ENCODE measurements around the gene BHLHA9.

BHLHA9 gene

GRCh38 chr17:1275962-1276736 is 5.9 kb downstream of the BHLHA9 start:
- TF ChIP-seq TAF1 (IDR thresholded peaks at IDR 0.05; ENCODE audit: borderline replicate concordance, insufficient read depth, low read length): no peak
- 0 out of 4 replicates have a peak, but pooled peaks of 1 of the 2 experiments have one; percentile 20 for TF ChIP-seq REST (IDR thresholded peaks at IDR 0.05; ENCODE audit: insufficient read depth in 1 of 2, low read depth in 2 of 2, low read length in 2 of 2)
- TF ChIP-seq SIN3A (IDR thresholded peaks at IDR 0.05; ENCODE audit: borderline replicate concordance, insufficient read depth, low read length): no peak
- no peak for TF ChIP-seq POLR2AphosphoS5 (IDR thresholded peaks at IDR 0.05; ENCODE audit: low read depth, low read length)
- no peak for TF ChIP-seq FOXP2 (optimal IDR thresholded peaks at IDR 0.05; ENCODE audit: borderline replicate concordance, extremely low read depth, extremely low read length, insufficient read depth)

GRCh38 chr17:1280652-1281051 is 10.4 kb downstream of the BHLHA9 start:
- TF ChIP-seq FOXP2 (optimal IDR thresholded peaks at IDR 0.05; ENCODE audit: borderline replicate concordance, extremely low read depth, extremely low read length, insufficient read depth): no peak
- no peak for TF ChIP-seq POLR2AphosphoS5 (IDR thresholded peaks at IDR 0.05; ENCODE audit: low read depth, low read length)
- TF ChIP-seq TAF1 (IDR thresholded peaks at IDR 0.05; ENCODE audit: borderline replicate concordance, insufficient read depth, low read length): no peak
- no peak for TF ChIP-seq SIN3A (IDR thresholded peaks at IDR 0.05; ENCODE audit: borderline replicate concordance, insufficient read depth, low read length)
- no peak for TF ChIP-seq REST (IDR thresholded peaks at IDR 0.05; ENCODE audit: insufficient read depth in 1 of 2, low read depth in 2 of 2, low read length in 2 of 2)

- TF ChIP-seq TAF1 (IDR thresholded peaks at IDR 0.05; ENCODE audit: borderline replicate concordance, insufficient read depth, low read length) (no peak), SIN3A (IDR thresholded peaks at IDR 0.05; ENCODE audit: borderline replicate concordance, insufficient read depth, low read length) (no peak), REST (IDR thresholded peaks at IDR 0.05; ENCODE audit: insufficient read depth in 1 of 2, low read depth in 2 of 2, low read length in 2 of 2) (no peak), POLR2AphosphoS5 (IDR thresholded peaks at IDR 0.05; ENCODE audit: low read depth, low read length) (no peak), FOXP2 (optimal IDR thresholded peaks at IDR 0.05; ENCODE audit: borderline replicate concordance, extremely low read depth, extremely low read length, insufficient read depth) (no peak)
Observed at GRCh38 chr17:1286379-1287106, 16.3 kb downstream of the BHLHA9 start.

- TF ChIP-seq REST (IDR thresholded peaks at IDR 0.05; ENCODE audit: insufficient read depth in 1 of 2, low read depth in 2 of 2, low read length in 2 of 2) (no peak), SIN3A (IDR thresholded peaks at IDR 0.05; ENCODE audit: borderline replicate concordance, insufficient read depth, low read length) (no peak), POLR2AphosphoS5 (IDR thresholded peaks at IDR 0.05; ENCODE audit: low read depth, low read length) (no peak), FOXP2 (optimal IDR thresholded peaks at IDR 0.05; ENCODE audit: borderline replicate concordance, extremely low read depth, extremely low read length, insufficient read depth) (no peak), TAF1 (IDR thresholded peaks at IDR 0.05; ENCODE audit: borderline replicate concordance, insufficient read depth, low read length) (no peak)
Observed at GRCh38 chr17:1289695-1290094, 19.5 kb downstream of the BHLHA9 start.
